ENCODE data around the gene CIC. TPM values are rescaled to one million over a fixed set of nuclear protein-coding genes. Genes with fewer than 3 reads are reported as not detected.
"Not testable (repeated sequence)": the region's sequence is repeated elsewhere in the genome, so short reads cannot be mapped to it uniquely, and the experiment has no call there.

CIC gene
- polyA plus RNA-seq, 2 of the 4 experiments (the other 2 are of a cell fraction): 7.2 to 56.4 TPM

DNA sequence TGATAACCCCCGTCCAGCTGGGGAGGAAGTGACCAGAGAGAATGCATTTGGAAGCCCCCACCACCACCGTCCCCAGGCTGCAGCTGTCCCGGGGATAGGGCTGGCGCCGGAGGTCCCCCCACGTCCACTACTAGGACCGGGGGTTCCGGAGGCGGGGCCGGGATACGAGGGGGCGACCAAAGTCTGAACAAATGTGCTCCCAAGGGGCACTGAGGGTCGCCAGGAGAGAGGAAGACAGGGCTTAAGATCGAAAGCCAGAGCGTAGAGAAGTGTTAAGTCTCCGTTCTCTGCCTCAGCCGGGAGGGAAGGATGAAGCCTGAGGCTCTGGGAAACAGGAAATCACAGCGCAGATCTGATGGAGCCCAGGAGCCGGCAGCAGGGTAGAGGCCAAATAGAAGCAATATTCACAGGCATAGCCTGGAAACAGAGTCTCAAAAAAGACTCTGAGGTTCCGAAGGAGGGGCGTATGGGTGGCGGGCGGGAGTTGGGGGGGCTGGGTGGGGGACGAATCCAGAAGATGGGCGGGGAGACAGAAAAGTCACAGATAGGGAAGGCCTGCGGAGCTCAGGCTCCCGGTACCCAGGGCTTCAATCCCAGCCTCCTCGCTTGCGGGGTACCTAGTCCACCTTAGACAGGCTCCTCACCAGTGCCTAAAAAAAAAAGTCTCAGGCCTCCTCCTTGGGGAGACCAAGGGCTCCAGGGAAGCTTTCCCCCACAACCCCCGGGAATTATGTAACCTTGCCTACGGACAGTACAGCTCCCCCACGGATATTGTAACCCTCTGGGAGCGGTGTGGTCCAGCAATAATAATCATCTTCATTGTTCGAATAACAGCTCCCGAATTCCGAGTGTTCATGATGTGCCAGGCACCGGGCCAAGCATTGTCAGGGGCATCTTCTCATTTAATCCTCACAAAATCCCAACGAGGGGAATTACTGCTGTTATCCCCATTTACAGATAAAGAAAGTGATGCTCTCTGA, 13.0 kb upstream of the CIC start:
- peak overlapping the region; percentile 92 for H3K4me2 ChIP-seq
- H3K9me3 ChIP-seq: no peaks in the 10 kb centered on the region
- CTCF ChIA-PET: interaction anchor here (0.6 to 5.4 kb wide), 14 partner anchors 9 to 165 kb away, joined by 3 to 82 read pairs (median 4); partner anchors contain the start of genes GSK3A, PAFAH1B3 and POU2F2
- 6% methylated on average over 35 of the region's 38 CpGs for WGBS (ENCODE audit: missing lambda C conversion rate)
- H3K4me3 ChIP-seq: peak overlapping the region; percentile 94
- POLR2A ChIA-PET: interaction anchor here (0.7 to 2.1 kb wide), 7 partner anchors 10 to 180 kb away, joined by 3 to 17 read pairs (median 3); partner anchors contain the start of genes GSK3A and ZNF574
- H3K4me1 ChIP-seq: peaks cover 37% of the 10 kb centered on the region
- peak; percentile 91 for FAIRE-seq
- peak overlapping the region; percentile 94 to 96 for H3K27ac ChIP-seq
- DNase-seq (ENCODE audit: low read depth in 1 of 2, low spot score in 1 of 2): peak; percentile 80 to 84
- TF ChIP-seq MAX (IDR thresholded peaks at IDR 0.05) (peak; percentile 18; the same call in 1 of the 2 replicates), TP53 (CRISPR knock-in tag; IDR thresholded peaks at IDR 0.05) (peak; percentile 30; the same call in 1 of the 2 replicates), ZFP36 (IDR thresholded peaks at IDR 0.05; ENCODE audit: borderline replicate concordance, partially characterized antibody) (no peak), CEBPB (IDR thresholded peaks at IDR 0.05) (peak in 1 of 2 experiments; percentile 65; a peak in 2 of 4 replicates), POLR2A (IDR thresholded peaks at IDR 0.05; ENCODE audit: low read length) (peak; percentile 29; the same call in 1 of the 2 replicates), JUN (IDR thresholded peaks at IDR 0.05) (peak; percentile 31 to 33; a peak in 3 of 5 replicates), GATA3 (IDR thresholded peaks at IDR 0.05; ENCODE audit: borderline replicate concordance) (no peak), RCOR1 (IDR thresholded peaks at IDR 0.05; ENCODE audit: low read depth, low read length) (peak; percentile 32; the same call in 1 of the 2 replicates)
- TF ChIP-seq, protein P1, sequence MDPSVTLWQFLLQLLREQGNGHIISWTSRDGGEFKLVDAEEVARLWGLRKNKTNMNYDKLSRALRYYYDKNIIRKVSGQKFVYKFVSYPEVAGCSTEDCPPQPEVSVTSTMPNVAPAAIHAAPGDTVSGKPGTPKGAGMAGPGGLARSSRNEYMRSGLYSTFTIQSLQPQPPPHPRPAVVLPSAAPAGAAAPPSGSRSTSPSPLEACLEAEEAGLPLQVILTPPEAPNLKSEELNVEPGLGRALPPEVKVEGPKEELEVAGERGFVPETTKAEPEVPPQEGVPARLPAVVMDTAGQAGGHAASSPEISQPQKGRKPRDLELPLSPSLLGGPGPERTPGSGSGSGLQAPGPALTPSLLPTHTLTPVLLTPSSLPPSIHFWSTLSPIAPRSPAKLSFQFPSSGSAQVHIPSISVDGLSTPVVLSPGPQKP (IDR thresholded peaks at IDR 0.05; ENCODE audit: low read depth, low read length): 0 out of 2 replicates have a peak, but pooled peaks have one; percentile 19
- ATAC-seq: peak; percentile 37 to 61

DNA sequence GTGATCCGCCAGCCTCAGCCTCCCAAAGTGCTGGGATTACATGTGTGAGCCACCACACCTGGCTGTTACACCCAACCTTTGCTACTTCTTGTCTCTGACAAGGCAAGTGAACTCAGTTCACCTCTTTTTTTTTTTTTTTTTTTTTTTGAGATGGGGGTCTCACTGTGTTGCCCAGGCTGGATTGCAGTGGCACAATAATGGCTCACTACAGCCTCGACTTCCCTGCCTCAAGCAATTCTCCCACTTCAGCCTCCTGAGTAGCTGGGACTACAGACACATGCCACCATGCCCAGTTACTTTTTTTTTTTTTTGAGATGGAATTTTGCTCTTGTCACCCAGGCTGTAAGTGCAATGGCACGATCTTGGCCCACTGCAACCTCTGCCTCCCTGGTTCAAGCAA, 11.2 kb upstream of the CIC start:
- ChIA-PET CTCF (interaction anchor here (0.6 to 5.4 kb wide), 10 partner anchors 8 to 58 kb away, joined by 3 to 82 read pairs (median 8); partner anchors contain the start of gene GSK3A), POLR2A (interaction anchor here (0.6 to 1.6 kb wide), 2 partner anchors 15 to 28 kb away, joined by 6 to 7 read pairs; partner anchors contain the start of gene GSK3A)
- peak overlapping the region in 1 of 2 experiments; percentile 61; a peak in 2 of 6 replicates for H3K27ac ChIP-seq
- not testable (repeated sequence) for H3K4me2 ChIP-seq; ATAC-seq; H3K9me3 ChIP-seq; DNase-seq (ENCODE audit: low read depth in 1 of 2, low spot score in 1 of 2); FAIRE-seq; H3K4me3 ChIP-seq
- H3K4me1 ChIP-seq: peaks cover 20% of the 10 kb centered on the region
- WGBS (ENCODE audit: missing lambda C conversion rate): 88% methylated on average over 3 of the region's 3 CpGs

DNA sequence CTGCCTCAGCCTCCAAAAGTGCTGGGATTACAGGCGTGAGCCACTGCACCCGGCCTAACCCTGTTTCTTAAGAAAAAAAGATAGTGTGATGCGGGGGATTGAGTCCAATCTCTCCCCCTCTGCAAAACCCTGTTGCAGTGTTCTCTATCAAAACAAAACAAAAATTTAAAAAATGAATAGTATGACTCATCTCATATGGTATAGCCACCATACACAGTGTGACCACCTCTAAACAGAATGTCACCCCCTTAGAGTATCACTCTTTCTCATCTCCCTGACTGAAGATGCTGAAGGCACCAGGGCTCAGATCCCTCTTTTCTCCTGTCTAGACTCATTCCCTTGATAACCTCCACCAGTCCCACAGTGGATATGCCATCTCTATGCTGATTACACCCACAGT, 7.3 kb upstream of the CIC start:
- TF ChIP-seq MAFK (IDR thresholded peaks at IDR 0.05; ENCODE audit: partially characterized antibody) (no peak), POLR2AphosphoS2 (conservative IDR thresholded peaks at IDR 0.05; ENCODE audit: low read length) (no peak), KDM5A (IDR thresholded peaks at IDR 0.05) (no peak), PBX3 (IDR thresholded peaks at IDR 0.05) (no peak), FOSL2 (IDR thresholded peaks at IDR 0.05) (no peak), FOSL2 (CRISPR knock-in tag; IDR thresholded peaks at IDR 0.05) (peak; percentile 82), RARB (CRISPR knock-in tag; IDR thresholded peaks at IDR 0.05) (no peak), EHMT2 (IDR thresholded peaks at IDR 0.05; ENCODE audit: low read depth) (no peak), NPAS2 (CRISPR knock-in tag; IDR thresholded peaks at IDR 0.05; ENCODE audit: borderline replicate concordance) (no peak)
- no peak overlapping the region for H3K4me2 ChIP-seq
- no peak overlapping the region for H3K27ac ChIP-seq
- peaks cover 12% of the 10 kb centered on the region for H3K4me1 ChIP-seq
- FAIRE-seq (no peak), DNase-seq (ENCODE audit: low read depth in 1 of 2, low spot score in 1 of 2) (no peak), ATAC-seq (peak; percentile 30 to 41; a peak in 5 of 6 replicates)
- no peaks in the 10 kb centered on the region for H3K9me3 ChIP-seq
- POLR2A ChIA-PET: no interaction called here
- 92% methylated on average over 3 of the region's 3 CpGs for WGBS (ENCODE audit: missing lambda C conversion rate)
- H3K4me3 ChIP-seq: no peak overlapping the region
- CTCF ChIA-PET: interaction anchor here (0.6 to 3.7 kb wide), 7 partner anchors 9 to 281 kb away, joined by 3 to 45 read pairs (median 6); no protein-coding TSS in a partner anchor

- CTCF ChIA-PET: interaction anchor here (0.6 to 2.6 kb wide), 6 partner anchors 9 to 30 kb away, joined by 3 to 17 read pairs (median 10); no protein-coding TSS in a partner anchor
- POLR2A ChIA-PET; FAIRE-seq; ATAC-seq; H3K27ac ChIP-seq; H3K4me3 ChIP-seq; DNase-seq (ENCODE audit: low read depth in 1 of 2, low spot score in 1 of 2); H3K4me2 ChIP-seq; H3K9me3 ChIP-seq: not testable (repeated sequence)
- 86% methylated on average over 4 of the region's 4 CpGs for WGBS (ENCODE audit: missing lambda C conversion rate)
- H3K4me1 ChIP-seq: peaks cover 24% of the 10 kb centered on the region
These were observed 2.9 kb upstream of the CIC start for GRCh38 chr19:42266105-42266504.

Measured in A549 (cell line).